ENCODE results near the gene USP40. TPM values are rescaled to one million over a fixed set of nuclear protein-coding genes. Genes with fewer than 3 reads are reported as not detected.

The USP40 gene
- total and polyA plus RNA-seq, 3 donors from 2014 or later, result 42.0 to 87.3 (median 70.2) TPM

DNA sequence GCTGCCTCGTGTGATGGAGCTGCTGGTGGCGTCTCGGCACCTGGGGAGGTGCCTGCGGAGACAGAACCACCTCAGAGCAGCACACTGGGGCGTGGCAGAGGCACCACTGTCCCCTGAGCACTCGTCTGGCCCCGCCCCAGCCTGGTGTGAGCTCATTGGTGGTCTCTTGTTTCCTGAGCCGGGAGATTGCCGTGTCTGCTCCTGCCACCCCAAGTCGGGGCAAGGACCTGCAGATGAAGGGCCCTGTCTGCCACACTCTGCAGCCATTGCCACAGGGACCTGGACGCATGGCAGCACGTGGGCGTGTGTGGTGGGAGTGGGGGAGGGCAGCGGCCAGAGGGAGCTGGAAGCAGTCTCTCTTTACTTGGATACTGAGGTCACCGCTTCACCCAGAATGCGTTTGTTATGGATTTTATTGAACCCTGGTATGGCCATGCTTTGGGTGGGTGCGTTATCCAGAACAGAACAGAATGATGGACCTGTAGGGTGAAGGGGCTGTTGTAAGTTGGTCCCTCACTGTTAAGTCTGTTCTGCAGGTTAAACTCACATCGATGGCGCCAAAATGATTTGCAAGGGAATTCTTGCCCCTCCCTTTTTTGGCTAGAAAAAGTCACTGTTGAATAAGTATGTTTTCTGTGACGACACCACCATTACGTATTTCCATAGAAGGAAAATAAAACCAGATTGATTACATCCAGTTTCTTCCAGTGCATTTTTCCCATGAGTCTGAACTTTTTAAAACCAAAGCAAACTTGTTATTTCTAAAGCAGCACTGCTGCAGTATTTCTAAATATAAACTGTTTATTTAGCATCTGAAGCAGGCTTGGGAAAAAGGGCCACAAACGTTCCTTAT lies 92.0 kb downstream of the USP40 start:
- Histone ChIP-seq H3K4me3 (no peak overlapping the region), H3K9me3 (no peaks in the 10 kb centered on the region), H3K4me1 (no peaks in the 10 kb centered on the region), H3K36me3 (ENCODE audit: low read depth, missing control alignments) (no peaks in the 10 kb centered on the region), H3K27ac (peak overlapping the region in 1 of 2 donors; percentile 53), H3K27me3 (no peaks in the 10 kb centered on the region)
- WGBS, 2 donors, result 71 to 85% methylated on average over 8 to 22 of the region's 22 CpGs
- DNase-seq, result no peak
- TF ChIP-seq, protein P1, sequence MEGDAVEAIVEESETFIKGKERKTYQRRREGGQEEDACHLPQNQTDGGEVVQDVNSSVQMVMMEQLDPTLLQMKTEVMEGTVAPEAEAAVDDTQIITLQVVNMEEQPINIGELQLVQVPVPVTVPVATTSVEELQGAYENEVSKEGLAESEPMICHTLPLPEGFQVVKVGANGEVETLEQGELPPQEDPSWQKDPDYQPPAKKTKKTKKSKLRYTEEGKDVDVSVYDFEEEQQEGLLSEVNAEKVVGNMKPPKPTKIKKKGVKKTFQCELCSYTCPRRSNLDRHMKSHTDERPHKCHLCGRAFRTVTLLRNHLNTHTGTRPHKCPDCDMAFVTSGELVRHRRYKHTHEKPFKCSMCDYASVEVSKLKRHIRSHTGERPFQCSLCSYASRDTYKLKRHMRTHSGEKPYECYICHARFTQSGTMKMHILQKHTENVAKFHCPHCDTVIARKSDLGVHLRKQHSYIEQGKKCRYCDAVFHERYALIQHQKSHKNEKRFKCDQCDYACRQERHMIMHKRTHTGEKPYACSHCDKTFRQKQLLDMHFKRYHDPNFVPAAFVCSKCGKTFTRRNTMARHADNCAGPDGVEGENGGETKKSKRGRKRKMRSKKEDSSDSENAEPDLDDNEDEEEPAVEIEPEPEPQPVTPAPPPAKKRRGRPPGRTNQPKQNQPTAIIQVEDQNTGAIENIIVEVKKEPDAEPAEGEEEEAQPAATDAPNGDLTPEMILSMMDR (IDR thresholded peaks at IDR 0.05), result no peak
- TF ChIP-seq POLR2A (IDR thresholded peaks at IDR 0.05), result no peak
- intact Hi-C loops (cut with DNase I; ENCODE audit: low total_unique reads), result no loop called here

DNA sequence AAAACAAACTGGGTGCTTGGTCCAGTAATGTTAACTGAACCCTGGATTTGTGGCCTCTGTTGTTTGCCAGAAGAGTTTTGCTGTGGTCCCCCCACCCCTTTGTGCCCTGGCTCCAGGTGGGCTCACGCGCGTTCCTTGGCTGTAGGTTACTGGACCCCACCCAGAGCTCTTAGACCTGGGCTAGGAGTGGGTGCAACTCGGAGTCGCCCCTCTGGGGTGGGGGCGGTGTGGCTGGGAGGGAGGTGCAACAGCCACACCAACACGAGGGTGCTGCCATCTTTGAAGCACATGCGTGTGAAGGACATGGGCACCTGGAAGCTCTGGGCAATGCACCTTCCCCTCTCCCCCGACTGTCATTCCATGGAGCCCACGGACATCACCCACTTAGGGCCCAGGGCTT lies 92.7 kb downstream of the USP40 start:
- WGBS, 2 donors, result 94 to 98% methylated on average over 6 to 10 of the region's 10 CpGs
- no peak for DNase-seq
- intact Hi-C loops (cut with DNase I; ENCODE audit: low total_unique reads), result no loop called here
- Histone ChIP-seq H3K4me3 (no peak overlapping the region), H3K27ac (no peak overlapping the region), H3K9me3 (no peaks in the 10 kb centered on the region), H3K4me1 (no peaks in the 10 kb centered on the region), H3K36me3 (ENCODE audit: low read depth, missing control alignments) (no peaks in the 10 kb centered on the region), H3K27me3 (no peaks in the 10 kb centered on the region)
- TF ChIP-seq, protein P1 (IDR thresholded peaks at IDR 0.05), result no peak
- TF ChIP-seq POLR2A (IDR thresholded peaks at IDR 0.05), result no peak

DNA sequence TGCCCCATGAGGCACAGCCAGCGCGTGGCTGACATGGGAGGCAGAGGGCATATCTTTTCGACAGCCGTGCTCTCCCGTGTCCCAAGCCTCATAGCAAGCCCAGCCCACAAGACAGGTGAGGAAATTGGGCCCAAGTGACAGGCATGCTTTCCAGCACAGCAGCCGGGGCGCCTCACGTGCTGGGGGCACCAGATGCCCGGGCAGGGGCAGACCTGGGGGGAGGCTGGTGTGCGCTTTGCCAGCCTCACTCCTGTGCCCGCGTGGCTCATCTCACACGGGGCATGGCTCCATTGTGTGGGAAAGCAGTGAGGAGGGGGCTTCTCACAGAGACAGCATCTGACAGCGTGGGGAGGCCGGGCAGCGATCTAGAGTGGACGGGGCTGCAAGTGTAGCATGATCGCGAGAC lies 93.2 kb downstream of the USP40 start:
- TF ChIP-seq POLR2A (IDR thresholded peaks at IDR 0.05), result no peak
- TF ChIP-seq, protein P1 (IDR thresholded peaks at IDR 0.05), result no peak
- intact Hi-C loops (cut with DNase I; ENCODE audit: low total_unique reads), result no loop called here
- 94 to 98% methylated on average over 11 to 19 of the region's 19 CpGs for WGBS, 2 donors
- no peaks in the 10 kb centered on the region for H3K36me3 ChIP-seq (ENCODE audit: low read depth, missing control alignments)
- H3K4me3 ChIP-seq, result no peak overlapping the region
- H3K27ac ChIP-seq, result no peak overlapping the region
- no peaks in the 10 kb centered on the region for H3K9me3 ChIP-seq
- no peaks in the 10 kb centered on the region for H3K27me3 ChIP-seq
- DNase-seq, result peak; percentile 11
- H3K4me1 ChIP-seq, result no peaks in the 10 kb centered on the region

DNA sequence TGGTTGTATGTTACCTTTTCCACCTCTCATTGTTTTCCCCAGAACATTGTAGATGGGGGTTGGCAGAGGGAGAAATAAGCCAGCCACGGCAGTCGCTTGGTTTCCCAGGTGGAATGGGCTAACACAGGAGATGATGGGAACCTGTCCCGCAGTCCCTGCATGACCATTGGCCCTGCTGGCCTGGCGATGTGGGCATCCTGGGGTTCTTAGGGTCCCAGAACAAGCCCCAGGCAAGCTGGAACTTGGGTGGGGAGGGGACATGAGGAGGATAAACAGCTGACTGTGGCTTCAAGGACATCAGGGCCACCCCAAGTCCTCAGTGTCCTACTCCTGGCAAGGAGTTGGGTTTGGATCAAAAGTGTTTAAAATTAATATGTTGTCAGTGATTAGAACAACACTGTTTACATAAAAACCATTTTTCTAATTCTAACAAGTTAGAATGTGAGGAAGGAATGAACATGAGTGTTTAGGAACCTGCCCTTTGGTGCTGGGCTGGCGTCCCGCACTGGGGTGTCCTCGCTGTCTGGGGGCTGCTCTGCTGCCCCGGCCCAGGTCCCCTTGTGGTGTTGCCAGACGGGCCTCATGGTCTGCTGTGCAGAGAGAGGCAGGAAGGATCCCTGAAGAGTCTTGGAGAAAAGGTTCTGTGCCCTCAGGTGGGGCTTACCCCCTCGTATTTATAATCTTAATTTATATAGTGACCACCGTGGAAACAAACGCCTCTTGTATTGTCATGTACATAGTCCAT lies 95.1 kb downstream of the USP40 start:
- TF ChIP-seq, protein P1 (IDR thresholded peaks at IDR 0.05), result no peak
- TF ChIP-seq POLR2A (IDR thresholded peaks at IDR 0.05), result no peak
- Histone ChIP-seq H3K4me1 (no peaks in the 10 kb centered on the region), H3K27me3 (no peaks in the 10 kb centered on the region), H3K9me3 (no peaks in the 10 kb centered on the region), H3K4me3 (no peak overlapping the region), H3K27ac (no peak overlapping the region), H3K36me3 (ENCODE audit: low read depth, missing control alignments) (no peaks in the 10 kb centered on the region)
- peak; percentile 12 for DNase-seq
- intact Hi-C loops (cut with DNase I; ENCODE audit: low total_unique reads), result no loop called here
- WGBS, 2 donors, result 93 to 95% methylated on average over 12 of the region's 12 CpGs

All from testis (tissue), 3 donors.